ENCODE results near the gene GEMIN7. TPM values are rescaled to one million over a fixed set of nuclear protein-coding genes. Genes with fewer than 3 reads are reported as not detected.

Gene GEMIN7
- total and polyA plus RNA-seq, 12 donors, result 4.0 to 29.0 (median 16.3) TPM

- Histone ChIP-seq H3K36me3 (replicated peaks in 1 of 2) (no peaks in the 10 kb centered on the region), H3K27ac (peak overlapping the region in 4 of 5 donors; percentile 33 to 99 (median 98)), H3K27me3 (no peaks in the 10 kb centered on the region), H3K9me3 (replicated peaks in 1 of 3) (no peaks in the 10 kb centered on the region), H3K4me3 (no peak overlapping the region), H3K4me1 (replicated peaks in 1 of 2) (peaks cover 59 to 77% of the 10 kb centered on the region in 2 donors)
- 74 to 77% (median 74%) methylated on average over 14 of the region's 14 CpGs for WGBS, 4 donors
- TF ChIP-seq POLR2A (IDR thresholded peaks at IDR 0.05), result no peak
- no peak for TF ChIP-seq CTCF (IDR thresholded peaks at IDR 0.05)
- DNase-seq, result peak in 2 of 7 donors; percentile 58
- intact Hi-C loops (cut with DNase I), result no loop called here
Observed at GRCh38 chr19:45095496-45096413, 16.7 kb downstream of the GEMIN7 start.

GRCh38 chr19:45096700-45097099 lies 17.6 kb downstream of the GEMIN7 start:
- TF ChIP-seq POLR2A (IDR thresholded peaks at IDR 0.05) (no peak), CTCF (IDR thresholded peaks at IDR 0.05) (no peak)
- intact Hi-C loops (cut with DNase I), result no loop called here
- Histone ChIP-seq H3K4me3 (no peak overlapping the region), H3K4me1 (replicated peaks in 1 of 2) (peaks cover 69 to 82% of the 10 kb centered on the region in 2 donors), H3K27ac (peak overlapping the region; percentile 82 to 99 (median 97)), H3K9me3 (replicated peaks in 1 of 3) (no peaks in the 10 kb centered on the region), H3K36me3 (replicated peaks in 1 of 2) (no peaks in the 10 kb centered on the region), H3K27me3 (no peaks in the 10 kb centered on the region)
- no peak for DNase-seq
- 85 to 89% (median 87%) methylated on average over 7 of the region's 7 CpGs for WGBS, 4 donors

- Histone ChIP-seq H3K36me3 (replicated peaks in 1 of 2) (no peaks in the 10 kb centered on the region), H3K4me3 (no peak overlapping the region), H3K27ac (peak overlapping the region; percentile 82 to 99 (median 97)), H3K9me3 (replicated peaks in 1 of 3) (no peaks in the 10 kb centered on the region), H3K4me1 (replicated peaks in 1 of 2) (peaks cover 76 to 89% of the 10 kb centered on the region in 2 donors), H3K27me3 (no peaks in the 10 kb centered on the region)
- no peak for TF ChIP-seq POLR2A (IDR thresholded peaks at IDR 0.05)
- no peak for TF ChIP-seq CTCF (IDR thresholded peaks at IDR 0.05)
- DNase-seq, result no peak
- intact Hi-C loops (cut with DNase I), result no loop called here
- 50 to 74% (median 74%) methylated on average over 2 to 7 of the region's 7 CpGs for WGBS, 4 donors
Observed at GRCh38 chr19:45097450-45097775, 18.4 kb downstream of the GEMIN7 start.

GRCh38 chr19:45097776-45098520 lies 18.9 kb downstream of the GEMIN7 start:
- no peaks in the 10 kb centered on the region for H3K9me3 ChIP-seq (replicated peaks in 1 of 3)
- WGBS, 4 donors, result 26 to 45% (median 39%) methylated on average over 7 to 16 of the region's 16 CpGs
- no peak for TF ChIP-seq CTCF (IDR thresholded peaks at IDR 0.05)
- TF ChIP-seq POLR2A (IDR thresholded peaks at IDR 0.05), result peak in 1 of 2 donors; percentile 94
- H3K4me1 ChIP-seq (replicated peaks in 1 of 2), result peaks cover 80 to 95% of the 10 kb centered on the region in 2 donors
- intact Hi-C loops (cut with DNase I), result no loop called here
- peak; percentile 90 to 98 (median 96) for DNase-seq
- H3K4me3 ChIP-seq, result peak overlapping the region in 1 of 4 donors; percentile 40
- peak overlapping the region; percentile 82 to 99 (median 97) for H3K27ac ChIP-seq
- no peaks in the 10 kb centered on the region for H3K36me3 ChIP-seq (replicated peaks in 1 of 2)
- H3K27me3 ChIP-seq, result no peaks in the 10 kb centered on the region

Measured in adrenal gland (tissue), 12 donors.